ENCODE measurements around the gene NBR1.

DNA sequence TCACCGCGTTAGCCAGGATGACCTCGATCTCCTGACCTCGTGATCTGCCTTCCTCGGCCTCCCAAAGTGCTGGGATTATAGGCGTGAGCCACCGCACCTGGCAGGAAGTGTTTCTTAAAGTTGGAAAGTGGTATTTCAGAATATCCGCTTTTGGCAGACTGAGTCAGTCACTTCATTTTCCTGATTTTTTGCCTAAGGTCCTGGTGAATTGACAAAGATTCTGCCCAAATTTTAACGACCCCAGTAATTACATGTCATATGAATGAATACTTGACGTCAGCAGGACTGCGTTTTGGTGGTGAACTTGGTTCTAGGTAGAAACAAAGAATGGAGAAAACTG, 41.4 kb upstream of the NBR1 start:
- TF ChIP-seq, protein P1, sequence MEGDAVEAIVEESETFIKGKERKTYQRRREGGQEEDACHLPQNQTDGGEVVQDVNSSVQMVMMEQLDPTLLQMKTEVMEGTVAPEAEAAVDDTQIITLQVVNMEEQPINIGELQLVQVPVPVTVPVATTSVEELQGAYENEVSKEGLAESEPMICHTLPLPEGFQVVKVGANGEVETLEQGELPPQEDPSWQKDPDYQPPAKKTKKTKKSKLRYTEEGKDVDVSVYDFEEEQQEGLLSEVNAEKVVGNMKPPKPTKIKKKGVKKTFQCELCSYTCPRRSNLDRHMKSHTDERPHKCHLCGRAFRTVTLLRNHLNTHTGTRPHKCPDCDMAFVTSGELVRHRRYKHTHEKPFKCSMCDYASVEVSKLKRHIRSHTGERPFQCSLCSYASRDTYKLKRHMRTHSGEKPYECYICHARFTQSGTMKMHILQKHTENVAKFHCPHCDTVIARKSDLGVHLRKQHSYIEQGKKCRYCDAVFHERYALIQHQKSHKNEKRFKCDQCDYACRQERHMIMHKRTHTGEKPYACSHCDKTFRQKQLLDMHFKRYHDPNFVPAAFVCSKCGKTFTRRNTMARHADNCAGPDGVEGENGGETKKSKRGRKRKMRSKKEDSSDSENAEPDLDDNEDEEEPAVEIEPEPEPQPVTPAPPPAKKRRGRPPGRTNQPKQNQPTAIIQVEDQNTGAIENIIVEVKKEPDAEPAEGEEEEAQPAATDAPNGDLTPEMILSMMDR (IDR thresholded peaks at IDR 0.05; ENCODE audit: low read length): no peak
- no peak for TF ChIP-seq EZH2 (IDR thresholded peaks at IDR 0.05; ENCODE audit: borderline replicate concordance, low read length)

Data from OCI-LY1 (cell line).